ES-I3 (cell line): ENCODE results near the gene CEP57.
"Not testable (repeated sequence)": the region's sequence is repeated elsewhere in the genome, so short reads cannot be mapped to it uniquely, and the experiment has no call there.

Experiments used
- H3K36me3 ChIP-seq: 2 replicates; pipeline ENCODE4 v1.6.1; 2013; ENCODE audit warnings: mild to moderate bottlenecking, low read length, control low read depth, moderate library complexity; ENCODE audit not compliant: insufficient read depth
- H3K4me1 ChIP-seq: 2 replicates; pipeline ENCODE4 v1.6.1; 2013; ENCODE audit warnings: mild to moderate bottlenecking, control low read depth, low read length; ENCODE audit not compliant: insufficient read depth
- H3K9ac ChIP-seq: 2 replicates; pipeline ENCODE4 v1.6.1; 2013; ENCODE audit warnings: low read depth, mild to moderate bottlenecking, low read length, moderate library complexity
- H3K9me3 ChIP-seq: 2 replicates; pipeline ENCODE4 v1.6.1; 2013; ENCODE audit warnings: mild to moderate bottlenecking, low read length, moderate library complexity; ENCODE audit not compliant: control insufficient read depth, insufficient read depth

Gene CEP57

GRCh38 chr11:95854362-95854761, 64.1 kb downstream of the CEP57 start:
- H3K9me3 ChIP-seq, H3K4me1 ChIP-seq, H3K9ac ChIP-seq, H3K36me3 ChIP-seq: not testable (repeated sequence)

- H3K36me3 ChIP-seq, H3K4me1 ChIP-seq, H3K9me3 ChIP-seq, H3K9ac ChIP-seq: not testable (repeated sequence)
These were observed 69.7 kb downstream of the CEP57 start for GRCh38 chr11:95860024-95860423.

- H3K9me3 ChIP-seq, result no peaks in the 10 kb centered on the region
These were observed 73.3 kb downstream of the CEP57 start for GRCh38 chr11:95863486-95864140.

GRCh38 chr11:95867105-95867504, 76.8 kb downstream of the CEP57 start:
- H3K4me1 ChIP-seq, result no peaks in the 10 kb centered on the region
- H3K36me3 ChIP-seq, result no peaks in the 10 kb centered on the region
- H3K9me3 ChIP-seq, result no peaks in the 10 kb centered on the region
- H3K9ac ChIP-seq, result no peak overlapping the region

More at GRCh38 chr11:95863486-95864140, 73.3 kb downstream of the CEP57 start:
- H3K4me1 ChIP-seq, result no peaks in the 10 kb centered on the region
- no peak overlapping the region for H3K9ac ChIP-seq
- H3K36me3 ChIP-seq, result no peaks in the 10 kb centered on the region

GRCh38 chr11:95870877-95871276, 80.6 kb downstream of the CEP57 start:
- not testable (repeated sequence) for H3K9me3 ChIP-seq, H3K4me1 ChIP-seq, H3K9ac ChIP-seq, H3K36me3 ChIP-seq

GRCh38 chr11:95877291-95877690, 87.0 kb downstream of the CEP57 start:
- Histone ChIP-seq H3K9ac (no peak overlapping the region), H3K9me3 (peaks cover 2% of the 10 kb centered on the region; the same call in 1 of the 2 replicates), H3K4me1 (no peaks in the 10 kb centered on the region)

More at GRCh38 chr11:95877291-95877690, 87.0 kb downstream of the CEP57 start:
- H3K36me3 ChIP-seq, result no peaks in the 10 kb centered on the region
